Neutrophil (primary cell): ENCODE data around the gene DRAP1.
A peak's percentile ranks its signal among the peaks of the same experiment; 100 is the strongest.

Experiments used
- H3K27ac ChIP-seq: fragments of 200-600 bp; sonication (generic); 2 replicates; pipeline ENCODE4 v1.5.1; 2016; ENCODE audit warnings: mild to moderate bottlenecking, moderate library complexity
- H3K27me3 ChIP-seq: fragments of 200-600 bp; sonication (generic); 2 replicates; pipeline ENCODE4 v1.6.0; 2016; ENCODE audit warnings: mild to moderate bottlenecking
- H3K36me3 ChIP-seq: fragments of 200-600 bp; sonication (generic); 2 replicates; pipeline ENCODE4 v1.5.1; 2017
- H3K4me1 ChIP-seq, 2 experiments: fragments of 200-600 bp in 1 of 2; sonication (generic) in 1 of 2; 1 replicate in 1 of 2; 2 replicates in 1 of 2; pipeline versions ENCODE4 v1.5.1 to v1.6.1; 2013 to 2016; ENCODE audit warnings: low read depth in 1 of 2, low read length in 1 of 2, mild to moderate bottlenecking in 1 of 2, moderate library complexity in 1 of 2; ENCODE audit not compliant: control insufficient read depth in 1 of 2, insufficient read depth in 1 of 2
- H3K4me3 ChIP-seq, 2 experiments: fragments of 200-600 bp in 1 of 2; sonication (generic) in 1 of 2; 1 replicate in 1 of 2; 2 replicates in 1 of 2; pipeline ENCODE4 v1.5.1; 2013 to 2016; ENCODE audit warnings: low read depth in 1 of 2, low read length in 1 of 2, mild to moderate bottlenecking in 1 of 2, moderate library complexity in 1 of 2
- H3K9me3 ChIP-seq: fragments of 200-600 bp; sonication (generic); 2 replicates; pipeline ENCODE4 v1.5.1; 2016
- TF ChIP-seq, protein P1 (sequence below): fragments of 200-600 bp; sonication (generic); IDR thresholded peaks from 2 replicates; pipeline ENCODE4 v1.5.1; 2016; ENCODE audit warnings: antibody characterized with exemption

The DRAP1 gene

DNA sequence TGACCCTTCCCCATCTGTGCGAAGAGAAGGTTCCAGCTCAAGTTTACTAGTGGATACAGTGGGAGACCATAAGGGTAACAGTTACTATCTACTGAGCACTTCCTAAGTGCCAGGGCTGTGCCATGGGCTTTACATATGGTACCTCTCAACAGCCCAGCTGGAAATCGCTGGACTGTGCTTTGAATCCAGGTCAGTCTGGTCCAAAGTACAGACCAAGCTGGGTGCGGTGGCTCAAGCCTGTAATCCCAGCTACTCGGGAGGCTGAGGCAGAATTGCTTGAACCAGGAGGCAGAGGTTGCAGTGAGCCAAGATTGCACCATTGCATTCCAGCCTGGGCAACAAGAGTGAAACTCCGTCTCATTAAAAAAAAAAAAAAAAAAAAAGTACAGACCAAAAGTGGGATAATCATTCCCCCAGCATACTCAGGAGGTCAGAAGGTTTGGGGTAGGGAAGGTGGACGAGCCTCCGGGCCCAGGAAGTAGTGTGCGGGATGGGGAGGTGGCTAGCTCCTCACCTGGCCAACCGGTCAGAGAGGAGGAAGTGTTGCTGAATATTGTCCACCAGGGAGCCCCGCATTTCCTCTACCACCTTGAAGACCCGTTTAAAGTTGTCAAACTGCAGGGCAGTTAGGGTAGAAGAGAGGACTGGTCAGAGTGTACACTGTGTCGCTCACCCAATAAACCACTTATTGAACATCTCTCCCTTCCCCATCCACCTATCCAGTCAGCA, 33.3 kb upstream of the DRAP1 start:
- Histone ChIP-seq H3K9me3 (no peaks in the 10 kb centered on the region), H3K36me3 (peaks cover 25% of the 10 kb centered on the region), H3K27me3 (no peaks in the 10 kb centered on the region), H3K4me1 (peaks cover 52 to 60% of the 10 kb centered on the region in 2 experiments), H3K4me3 (no peak overlapping the region), H3K27ac (peak overlapping the region; percentile 27)
- TF ChIP-seq, protein P1, sequence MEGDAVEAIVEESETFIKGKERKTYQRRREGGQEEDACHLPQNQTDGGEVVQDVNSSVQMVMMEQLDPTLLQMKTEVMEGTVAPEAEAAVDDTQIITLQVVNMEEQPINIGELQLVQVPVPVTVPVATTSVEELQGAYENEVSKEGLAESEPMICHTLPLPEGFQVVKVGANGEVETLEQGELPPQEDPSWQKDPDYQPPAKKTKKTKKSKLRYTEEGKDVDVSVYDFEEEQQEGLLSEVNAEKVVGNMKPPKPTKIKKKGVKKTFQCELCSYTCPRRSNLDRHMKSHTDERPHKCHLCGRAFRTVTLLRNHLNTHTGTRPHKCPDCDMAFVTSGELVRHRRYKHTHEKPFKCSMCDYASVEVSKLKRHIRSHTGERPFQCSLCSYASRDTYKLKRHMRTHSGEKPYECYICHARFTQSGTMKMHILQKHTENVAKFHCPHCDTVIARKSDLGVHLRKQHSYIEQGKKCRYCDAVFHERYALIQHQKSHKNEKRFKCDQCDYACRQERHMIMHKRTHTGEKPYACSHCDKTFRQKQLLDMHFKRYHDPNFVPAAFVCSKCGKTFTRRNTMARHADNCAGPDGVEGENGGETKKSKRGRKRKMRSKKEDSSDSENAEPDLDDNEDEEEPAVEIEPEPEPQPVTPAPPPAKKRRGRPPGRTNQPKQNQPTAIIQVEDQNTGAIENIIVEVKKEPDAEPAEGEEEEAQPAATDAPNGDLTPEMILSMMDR, result no peak

DNA sequence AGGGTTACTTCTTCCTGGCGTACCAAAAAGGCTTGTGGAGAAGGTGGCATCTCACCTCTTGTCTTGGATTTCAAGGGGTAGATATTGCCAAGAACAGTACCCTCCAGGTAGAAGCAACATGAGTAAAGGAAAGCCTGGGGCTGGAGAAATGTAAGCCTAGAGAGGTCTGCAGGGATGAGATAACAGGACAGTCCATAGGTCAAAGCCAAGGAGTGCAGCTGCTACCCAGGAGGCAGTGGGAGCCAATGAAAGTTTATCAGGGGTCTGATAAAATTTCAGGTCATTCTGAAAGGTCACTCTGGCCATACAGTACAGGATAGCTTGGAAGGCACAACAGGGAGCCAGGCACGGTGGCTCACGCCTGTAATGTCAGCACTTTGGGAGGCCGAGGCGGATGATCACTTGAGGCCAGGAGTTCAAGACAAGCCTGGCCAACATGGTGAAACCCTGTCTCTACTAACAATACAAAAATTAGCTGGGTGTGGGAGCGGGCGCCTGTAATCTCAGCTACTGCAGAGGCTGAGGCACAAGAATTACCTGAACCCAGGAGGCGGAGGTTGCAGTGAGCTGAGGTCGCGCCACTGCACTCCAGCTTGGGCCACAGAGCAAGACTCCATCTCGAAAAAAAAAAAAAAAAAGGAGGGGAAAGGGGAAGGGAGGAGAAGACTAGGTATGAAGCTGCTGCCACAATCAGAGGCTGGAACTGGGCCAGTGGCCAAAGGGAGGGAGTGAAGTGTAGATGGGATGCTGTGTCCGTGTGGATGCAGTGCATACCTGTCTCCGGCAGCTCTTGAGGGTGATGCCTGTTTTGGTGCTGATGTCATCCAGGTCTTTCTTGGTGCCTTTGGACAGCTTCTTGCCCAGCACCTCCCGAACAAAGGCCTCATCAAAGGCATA, 32.2 kb upstream of the DRAP1 start:
- peak overlapping the region; percentile 93 for H3K27ac ChIP-seq
- peaks cover 23% of the 10 kb centered on the region for H3K36me3 ChIP-seq
- TF ChIP-seq, protein P1, result no peak
- peak overlapping the region; percentile 82 to 98 for H3K4me3 ChIP-seq
- no peaks in the 10 kb centered on the region for H3K27me3 ChIP-seq
- H3K4me1 ChIP-seq, result peaks cover 63 to 71% of the 10 kb centered on the region in 2 experiments
- H3K9me3 ChIP-seq, result no peaks in the 10 kb centered on the region

DNA sequence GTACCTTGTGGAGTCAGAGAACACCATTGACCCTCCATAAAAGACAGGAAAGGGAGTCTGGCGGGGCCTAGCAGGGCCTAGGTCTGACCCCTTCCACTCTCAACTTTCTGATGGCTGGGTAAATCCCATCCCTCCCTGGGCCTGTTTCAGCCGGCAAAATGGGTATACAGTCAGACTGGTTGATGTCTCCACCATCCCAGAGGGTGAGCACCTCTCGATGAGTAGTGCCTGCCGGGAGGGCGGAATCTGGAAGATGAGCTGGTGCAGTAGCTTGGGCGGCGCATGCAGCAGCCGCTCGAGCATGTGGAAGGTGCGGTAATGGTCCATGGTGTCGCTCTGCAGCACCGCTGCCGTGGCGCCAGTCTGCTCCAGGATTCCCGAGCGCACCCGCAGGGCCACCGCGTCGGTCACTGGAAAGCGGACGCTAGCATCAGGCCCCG, 31.5 kb upstream of the DRAP1 start:
- H3K27me3 ChIP-seq, result no peaks in the 10 kb centered on the region
- H3K4me1 ChIP-seq, result peaks cover 69 to 78% of the 10 kb centered on the region in 2 experiments
- peak overlapping the region; percentile 93 for H3K27ac ChIP-seq
- peaks cover 17% of the 10 kb centered on the region for H3K36me3 ChIP-seq
- TF ChIP-seq, protein P1, result no peak
- no peaks in the 10 kb centered on the region for H3K9me3 ChIP-seq
- peak overlapping the region; percentile 82 to 98 for H3K4me3 ChIP-seq

DNA sequence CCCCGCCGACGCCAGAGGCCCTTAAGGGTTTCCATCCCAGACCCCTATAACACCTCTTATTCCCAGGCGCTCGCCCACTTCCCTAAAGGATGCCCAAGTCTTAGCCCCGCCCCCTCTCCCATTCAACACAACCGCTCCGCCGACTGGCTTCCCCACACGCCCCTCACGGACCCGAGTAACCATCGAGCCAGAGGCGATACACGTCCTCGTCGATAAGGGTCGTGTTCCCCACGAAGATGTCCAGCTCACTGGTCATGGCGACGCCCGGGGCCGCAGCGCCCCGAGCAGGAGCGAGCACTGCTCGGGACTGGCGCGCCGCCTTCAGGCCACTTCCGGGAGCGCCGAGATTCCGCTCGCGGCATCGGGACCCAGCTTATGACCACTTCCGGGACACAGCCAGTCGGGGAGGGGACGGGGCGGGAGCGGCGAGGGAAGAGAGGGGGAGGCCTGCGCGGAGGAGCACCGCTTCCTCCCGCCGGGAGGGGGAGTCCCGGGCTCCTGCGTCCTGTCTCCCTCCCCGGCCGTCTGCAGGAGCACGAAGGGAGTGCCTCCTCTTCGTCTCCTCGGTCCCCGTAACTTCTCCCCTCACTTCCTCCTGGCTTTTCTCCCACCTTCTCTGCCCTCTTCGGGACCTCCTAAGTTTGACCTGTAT, 30.9 kb upstream of the DRAP1 start, which contains the start of gene FIBP:
Gene FIBP (minus strand): TSS at position 309 of the 652 bp plus-strand sequence. CDS start 53 bp downstream, at position 256.
- TF ChIP-seq, protein P1, result peak; percentile 100
- H3K4me1 ChIP-seq, result peaks cover 75 to 84% of the 10 kb centered on the region in 2 experiments
- H3K36me3 ChIP-seq, result peaks cover 11% of the 10 kb centered on the region

More for the DNA sequence above, 30.9 kb upstream of the DRAP1 start, which contains the start of gene FIBP:
- Histone ChIP-seq H3K27ac (peak within 1 kb of the TSS; percentile 93), H3K27me3 (no peaks in the 10 kb centered on the region), H3K9me3 (no peaks in the 10 kb centered on the region), H3K4me3 (peak within 1 kb of the TSS; percentile 82 to 98)
